Muscle of leg (tissue), 11 donors: ENCODE results near the gene PPIG. TPM values are rescaled to one million over a fixed set of nuclear protein-coding genes. Genes with fewer than 3 reads are reported as not detected.
"Not testable (repeated sequence)": the region's sequence is repeated elsewhere in the genome, so short reads cannot be mapped to it uniquely, and the experiment has no call there.

Source experiments
- DNase-seq: peaks from one replicate; pipeline ENCODE4 v3.0.0; 2013
- H3K27ac ChIP-seq: one replicate; pipeline ENCODE4 v1.5.1; 2013; ENCODE audit warnings: mild to moderate bottlenecking, low read length, control low read depth
- H3K27me3 ChIP-seq: one replicate; pipeline ENCODE4 v1.6.1; 2013; ENCODE audit warnings: low read length; ENCODE audit not compliant: control insufficient read depth, insufficient read depth
- H3K36me3 ChIP-seq: one replicate; pipeline ENCODE4 v1.6.1; 2013; ENCODE audit warnings: low read length; ENCODE audit not compliant: control insufficient read depth, insufficient read depth
- H3K4me1 ChIP-seq: one replicate; pipeline ENCODE4 v1.6.1; 2013; ENCODE audit warnings: low read length; ENCODE audit not compliant: control insufficient read depth, insufficient read depth
- H3K4me3 ChIP-seq: one replicate; pipeline ENCODE4 v1.5.1; 2013; ENCODE audit warnings: low read length, control low read depth
- H3K9me3 ChIP-seq: replicated peaks from 2 replicates; pipeline ENCODE4 v1.6.1; 2013; ENCODE audit warnings: low read depth, low read length; ENCODE audit not compliant: control insufficient read depth
- WGBS: methylation state at CpG from one replicate; pipeline ENCODE4 v1.1.5; 2013; ENCODE audit warnings: missing lambda C conversion rate; ENCODE audit not compliant: insufficient coverage; 5-methylcytosine and 5-hydroxymethylcytosine counted together
- polyA plus RNA-seq, 8 donors: library from polyadenylated mRNA; unstranded; fragments of 120-200 nt; gene quantifications; one replicate each; pipeline versions ENCODE4 v1.2.1 to v1.2.3, GENCODE V29; 2013; ENCODE audit warnings: inconsistent platforms in 1 of 8, low replicate concordance in 1 of 8; ENCODE audit not compliant: insufficient read length in 8 of 8, insufficient read depth in 1 of 8
- total RNA-seq: library from RNA; stranded (reverse); fragments of 120-200 nt; gene quantifications from one replicate; pipeline ENCODE4 v1.2.4, GENCODE V29; 2013

PPIG gene
- total and polyA plus RNA-seq, 9 donors = 35.2 to 61.0 (median 49.0) TPM

GRCh38 chr2:169569948-169570347, 14.2 kb upstream of the PPIG start:
- WGBS = no CpG with 5 or more reads among the region's 2 CpGs
- Histone ChIP-seq H3K27me3 (no peaks in the 10 kb centered on the region), H3K4me1 (peaks cover 3% of the 10 kb centered on the region), H3K9me3 (no peaks in the 10 kb centered on the region), H3K27ac (no peak overlapping the region), H3K36me3 (no peaks in the 10 kb centered on the region), H3K4me3 (no peak overlapping the region)
- no peak for DNase-seq

- H3K4me1 ChIP-seq, H3K27me3 ChIP-seq, H3K36me3 ChIP-seq, DNase-seq, H3K9me3 ChIP-seq, H3K4me3 ChIP-seq, H3K27ac ChIP-seq: not testable (repeated sequence)
- WGBS = no CpG with 5 or more reads among the region's 4 CpGs
Measured at GRCh38 chr2:169570752-169571151, 13.4 kb upstream of the PPIG start.

- Histone ChIP-seq H3K4me1 (peaks cover 3% of the 10 kb centered on the region), H3K4me3 (no peak overlapping the region), H3K36me3 (no peaks in the 10 kb centered on the region), H3K27me3 (no peaks in the 10 kb centered on the region), H3K27ac (no peak overlapping the region), H3K9me3 (no peaks in the 10 kb centered on the region)
- WGBS = 80% methylated on average over 1 of the region's 3 CpGs
- no peak for DNase-seq
Measured at GRCh38 chr2:169571571-169571970, 12.6 kb upstream of the PPIG start.

- H3K27ac ChIP-seq = no peak overlapping the region
- peaks cover 3% of the 10 kb centered on the region for H3K4me1 ChIP-seq
- DNase-seq = no peak
- no peaks in the 10 kb centered on the region for H3K9me3 ChIP-seq
- H3K36me3 ChIP-seq = no peaks in the 10 kb centered on the region
- H3K27me3 ChIP-seq = no peaks in the 10 kb centered on the region
- WGBS = no CpG with 5 or more reads among the region's 1 CpG
- no peak overlapping the region for H3K4me3 ChIP-seq
Measured at GRCh38 chr2:169572189-169572588, 12.0 kb upstream of the PPIG start.

GRCh38 chr2:169572821-169573159, 11.4 kb upstream of the PPIG start:
- peak overlapping the region; percentile 82 for H3K4me3 ChIP-seq
- no peaks in the 10 kb centered on the region for H3K9me3 ChIP-seq
- no peak overlapping the region for H3K27ac ChIP-seq
- peaks cover 3% of the 10 kb centered on the region for H3K4me1 ChIP-seq
- no peaks in the 10 kb centered on the region for H3K27me3 ChIP-seq
- H3K36me3 ChIP-seq = no peaks in the 10 kb centered on the region
- WGBS = 20% methylated on average over 1 of the region's 2 CpGs
- no peak for DNase-seq

GRCh38 chr2:169573160-169573973, 10.8 kb upstream of the PPIG start, which contains the start of gene FASTKD1:
FASTKD1 (minus strand) TSS chr2:169573865; CDS start chr2:169572029, 1,836 bp downstream.
- no peaks in the 10 kb centered on the region for H3K9me3 ChIP-seq
- peak within 1 kb of the TSS; percentile 79 for H3K27ac ChIP-seq
- peaks cover 3% of the 10 kb centered on the region for H3K4me1 ChIP-seq
- peak; percentile 96 for DNase-seq
- peak within 1 kb of the TSS; percentile 82 for H3K4me3 ChIP-seq
- no peaks in the 10 kb centered on the region for H3K36me3 ChIP-seq
- WGBS = 1% methylated on average over 20 of the region's 33 CpGs
- no peaks in the 10 kb centered on the region for H3K27me3 ChIP-seq

- Histone ChIP-seq H3K27me3 (no peaks in the 10 kb centered on the region), H3K9me3 (no peaks in the 10 kb centered on the region), H3K4me3 (peak overlapping the region; percentile 82), H3K4me1 (peaks cover 3% of the 10 kb centered on the region), H3K36me3 (no peaks in the 10 kb centered on the region), H3K27ac (no peak overlapping the region)
- DNase-seq = no peak
- WGBS = no CpG with 5 or more reads among the region's 6 CpGs
Measured at GRCh38 chr2:169573974-169574299, 10.2 kb upstream of the PPIG start.

- H3K4me1 ChIP-seq, H3K9me3 ChIP-seq, H3K4me3 ChIP-seq, H3K27me3 ChIP-seq, H3K27ac ChIP-seq, DNase-seq, H3K36me3 ChIP-seq: not testable (repeated sequence)
- WGBS = no CpG with 5 or more reads among the region's 5 CpGs
Measured at GRCh38 chr2:169574539-169574938, 9.6 kb upstream of the PPIG start.

GRCh38 chr2:169575264-169575663, 8.9 kb upstream of the PPIG start:
- not testable (repeated sequence) for H3K4me1 ChIP-seq, H3K4me3 ChIP-seq, H3K27ac ChIP-seq, DNase-seq, H3K36me3 ChIP-seq, H3K27me3 ChIP-seq, H3K9me3 ChIP-seq
- WGBS = 85% methylated on average over 10 of the region's 36 CpGs

- Histone ChIP-seq H3K27me3 (peaks cover 3% of the 10 kb centered on the region), H3K4me3 (no peak overlapping the region), H3K9me3 (no peaks in the 10 kb centered on the region), H3K36me3 (no peaks in the 10 kb centered on the region), H3K27ac (no peak overlapping the region), H3K4me1 (no peaks in the 10 kb centered on the region)
- 73% methylated on average over 4 of the region's 6 CpGs for WGBS
- no peak for DNase-seq
Measured at GRCh38 chr2:169579044-169579443, 5.1 kb upstream of the PPIG start.
